Bronchial epithelial cell (primary cell): ENCODE data around the gene CMTR2. TPM values are rescaled to one million over a fixed set of nuclear protein-coding genes. Genes with fewer than 3 reads are reported as not detected.

ENCODE experiments used
- total RNA-seq: library from RNA; depleted of rRNA; stranded (reverse); fragments of >200 nt; gene quantifications from 2 replicates; pipeline ENCODE4 v1.2.1, GENCODE V29; 2014

Gene CMTR2
- total RNA-seq, 1 donor from 2014 or later, result 37.4 TPM

Other genes with a start within 250 kb of the CMTR2 start
- gene HYDIN, start 58.7 kb downstream of the CMTR2 start, total RNA-seq, result 0.38 and 1.3 TPM in 2 replicates
- gene CALB2, start 69.3 kb upstream of the CMTR2 start, total RNA-seq, result 0.26 and 2.2 TPM in 2 replicates
- not detected in 2 replicates for gene TLE7, start 152.7 kb upstream of the CMTR2 start, total RNA-seq
- 7.9 and 8.1 TPM in 2 replicates for gene ZNF23, start 172.8 kb upstream of the CMTR2 start, total RNA-seq
- 2.6 and 3.2 TPM in 2 replicates for gene ZNF19, start 199.9 kb upstream of the CMTR2 start, total RNA-seq
- under 0.01 and 0.26 TPM in 2 replicates for gene CHST4, start 237.0 kb upstream of the CMTR2 start, total RNA-seq